ENCODE data around the gene BCAP31. TPM values are rescaled to one million over a fixed set of nuclear protein-coding genes. Genes with fewer than 3 reads are reported as not detected.
A peak's percentile ranks its signal among the peaks of the same experiment; 100 is the strongest.

The BCAP31 gene
- total and polyA plus RNA-seq, 2 of the 13 experiments (the other 11 are each of a cell fraction or from before 2014, with no cell fraction given): 139 to 178 TPM

DNA sequence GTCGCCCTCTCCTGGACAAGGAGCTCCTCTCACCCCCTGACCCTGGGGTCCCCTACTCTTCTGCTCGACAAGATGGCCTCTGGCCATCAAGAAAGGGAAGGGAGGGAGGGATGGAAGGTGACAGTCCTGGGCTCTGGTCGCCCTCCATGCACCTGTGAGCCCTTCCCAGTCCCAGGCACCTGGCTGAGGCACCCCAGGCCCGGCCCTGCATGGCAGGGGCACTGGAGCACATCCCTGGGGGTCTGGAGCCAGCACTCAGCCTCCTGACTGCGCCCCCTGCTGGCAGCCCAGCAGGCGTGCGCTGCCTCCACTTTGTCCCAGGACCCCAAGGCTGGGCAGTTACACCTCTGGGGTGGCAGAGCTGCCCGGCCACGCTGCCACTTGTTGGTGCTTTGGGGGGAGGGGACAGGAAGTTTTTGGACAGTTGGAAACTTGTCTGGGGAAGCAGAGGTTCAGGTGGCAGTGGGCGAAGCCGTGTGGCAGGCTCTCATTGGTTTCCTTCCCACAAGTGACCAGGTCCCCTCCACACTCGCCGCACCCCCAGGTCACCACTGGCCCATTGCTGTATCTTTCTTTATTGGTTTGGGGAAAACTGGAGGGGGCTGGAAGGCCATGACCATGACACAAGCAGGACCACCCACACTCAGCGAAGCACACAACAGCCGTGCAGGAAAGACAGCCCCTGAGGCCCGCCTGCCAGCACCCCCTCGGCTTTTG, 54.9 kb downstream of the BCAP31 start:
- DNase-seq (ENCODE audit: low spot score) (no peak), ATAC-seq (peak; percentile 66), FAIRE-seq (peak; percentile 50)
- Histone ChIP-seq H3K9ac (ENCODE audit: insufficient read depth, low read depth, low read length) (no peak overlapping the region), H4K20me1 (ENCODE audit: insufficient read depth, low read length) (no peaks in the 10 kb centered on the region), H3K36me3 (replicated peaks in 1 of 2; ENCODE audit: control insufficient read depth in 1 of 2, insufficient read depth in 2 of 2, low read length in 2 of 2) (no peaks in the 10 kb centered on the region), H3K27ac (ENCODE audit: extremely low read length, insufficient read depth, low read length) (no peak overlapping the region), H3K9me3 (ENCODE audit: low read length) (no peaks in the 10 kb centered on the region), H3K27me3 (ENCODE audit: control insufficient read depth in 1 of 2, insufficient read depth in 2 of 2, low read length in 2 of 2) (peaks cover 0 to 13% of the 10 kb centered on the region in 2 experiments; a peak in 2 of 5 replicates), H2AFZ (ENCODE audit: low read length) (no peak overlapping the region), H3K4me1 (ENCODE audit: insufficient read depth, low read length) (peaks cover 50% of the 10 kb centered on the region), H3K4me3 (replicated peaks in 1 of 3; ENCODE audit: insufficient read depth in 1 of 3, low read depth in 2 of 3, low read length in 3 of 3) (no peak overlapping the region), H3K4me2 (ENCODE audit: low read depth, low read length) (no peak overlapping the region), H3K79me2 (ENCODE audit: insufficient read depth, low read length) (no peaks in the 10 kb centered on the region)
- BruUV-seq (replicated peaks): no TSS peak
- intact Hi-C loops (cut with micrococcal nuclease; ENCODE audit: unreplicated experiment): loop anchor here (2.0 kb wide), 1 partner anchor 115 kb away; no protein-coding TSS in a partner anchor
- in situ Hi-C loops (cut with HindIII; ENCODE audit: extremely low pct_ligation_motif_present, low pct_unique_long_range_greater_than_20kb): loop anchor here (5.0 to 25.0 kb wide), 2 partner anchors 112 to 707 kb away; no protein-coding TSS in a partner anchor
- ChIA-PET CTCF (ENCODE audit: low intra/inter-chr PET ratio, low total read pairs) (interaction anchor here (1.3 to 3.1 kb wide), 6 partner anchors 39 to 130 kb away, joined by 3 to 35 read pairs (median 11); no protein-coding TSS in a partner anchor), POLR2A (interaction anchor here (1.3 kb wide), 1 partner anchor 46 kb away, joined by 3 read pairs; no protein-coding TSS in a partner anchor)
- WGBS (ENCODE audit: low lambda C conversion rate): 90% methylated on average over 2 of the region's 17 CpGs
- TF ChIP-seq SATB2 (CRISPR knock-in tag; IDR thresholded peaks at IDR 0.05): no peak
- TF ChIP-seq HES4 (CRISPR knock-in tag; IDR thresholded peaks at IDR 0.05; ENCODE audit: borderline replicate concordance): no peak
- no peak for TF ChIP-seq SALL1 (CRISPR knock-in tag; IDR thresholded peaks at IDR 0.05)
- TF ChIP-seq ZNF879 (CRISPR knock-in tag; IDR thresholded peaks at IDR 0.05): no peak
- no peak for TF ChIP-seq ZNF83 (CRISPR knock-in tag; IDR thresholded peaks at IDR 0.05; ENCODE audit: borderline replicate concordance)
- no peak for TF ChIP-seq YY1 (IDR thresholded peaks at IDR 0.05; ENCODE audit: insufficient read depth, insufficient replicate concordance, low read depth, low read length)
- TF ChIP-seq HNRNPL (IDR thresholded peaks at IDR 0.05; ENCODE audit: low read depth, low read length): peak; percentile 65; the same call in 1 of the 2 replicates
- no peak for TF ChIP-seq CEBPG (CRISPR knock-in tag; IDR thresholded peaks at IDR 0.05)
- TF ChIP-seq MXI1 (IDR thresholded peaks at IDR 0.05; ENCODE audit: borderline replicate concordance, low read depth, low read length): no peak
- TF ChIP-seq, protein P1, sequence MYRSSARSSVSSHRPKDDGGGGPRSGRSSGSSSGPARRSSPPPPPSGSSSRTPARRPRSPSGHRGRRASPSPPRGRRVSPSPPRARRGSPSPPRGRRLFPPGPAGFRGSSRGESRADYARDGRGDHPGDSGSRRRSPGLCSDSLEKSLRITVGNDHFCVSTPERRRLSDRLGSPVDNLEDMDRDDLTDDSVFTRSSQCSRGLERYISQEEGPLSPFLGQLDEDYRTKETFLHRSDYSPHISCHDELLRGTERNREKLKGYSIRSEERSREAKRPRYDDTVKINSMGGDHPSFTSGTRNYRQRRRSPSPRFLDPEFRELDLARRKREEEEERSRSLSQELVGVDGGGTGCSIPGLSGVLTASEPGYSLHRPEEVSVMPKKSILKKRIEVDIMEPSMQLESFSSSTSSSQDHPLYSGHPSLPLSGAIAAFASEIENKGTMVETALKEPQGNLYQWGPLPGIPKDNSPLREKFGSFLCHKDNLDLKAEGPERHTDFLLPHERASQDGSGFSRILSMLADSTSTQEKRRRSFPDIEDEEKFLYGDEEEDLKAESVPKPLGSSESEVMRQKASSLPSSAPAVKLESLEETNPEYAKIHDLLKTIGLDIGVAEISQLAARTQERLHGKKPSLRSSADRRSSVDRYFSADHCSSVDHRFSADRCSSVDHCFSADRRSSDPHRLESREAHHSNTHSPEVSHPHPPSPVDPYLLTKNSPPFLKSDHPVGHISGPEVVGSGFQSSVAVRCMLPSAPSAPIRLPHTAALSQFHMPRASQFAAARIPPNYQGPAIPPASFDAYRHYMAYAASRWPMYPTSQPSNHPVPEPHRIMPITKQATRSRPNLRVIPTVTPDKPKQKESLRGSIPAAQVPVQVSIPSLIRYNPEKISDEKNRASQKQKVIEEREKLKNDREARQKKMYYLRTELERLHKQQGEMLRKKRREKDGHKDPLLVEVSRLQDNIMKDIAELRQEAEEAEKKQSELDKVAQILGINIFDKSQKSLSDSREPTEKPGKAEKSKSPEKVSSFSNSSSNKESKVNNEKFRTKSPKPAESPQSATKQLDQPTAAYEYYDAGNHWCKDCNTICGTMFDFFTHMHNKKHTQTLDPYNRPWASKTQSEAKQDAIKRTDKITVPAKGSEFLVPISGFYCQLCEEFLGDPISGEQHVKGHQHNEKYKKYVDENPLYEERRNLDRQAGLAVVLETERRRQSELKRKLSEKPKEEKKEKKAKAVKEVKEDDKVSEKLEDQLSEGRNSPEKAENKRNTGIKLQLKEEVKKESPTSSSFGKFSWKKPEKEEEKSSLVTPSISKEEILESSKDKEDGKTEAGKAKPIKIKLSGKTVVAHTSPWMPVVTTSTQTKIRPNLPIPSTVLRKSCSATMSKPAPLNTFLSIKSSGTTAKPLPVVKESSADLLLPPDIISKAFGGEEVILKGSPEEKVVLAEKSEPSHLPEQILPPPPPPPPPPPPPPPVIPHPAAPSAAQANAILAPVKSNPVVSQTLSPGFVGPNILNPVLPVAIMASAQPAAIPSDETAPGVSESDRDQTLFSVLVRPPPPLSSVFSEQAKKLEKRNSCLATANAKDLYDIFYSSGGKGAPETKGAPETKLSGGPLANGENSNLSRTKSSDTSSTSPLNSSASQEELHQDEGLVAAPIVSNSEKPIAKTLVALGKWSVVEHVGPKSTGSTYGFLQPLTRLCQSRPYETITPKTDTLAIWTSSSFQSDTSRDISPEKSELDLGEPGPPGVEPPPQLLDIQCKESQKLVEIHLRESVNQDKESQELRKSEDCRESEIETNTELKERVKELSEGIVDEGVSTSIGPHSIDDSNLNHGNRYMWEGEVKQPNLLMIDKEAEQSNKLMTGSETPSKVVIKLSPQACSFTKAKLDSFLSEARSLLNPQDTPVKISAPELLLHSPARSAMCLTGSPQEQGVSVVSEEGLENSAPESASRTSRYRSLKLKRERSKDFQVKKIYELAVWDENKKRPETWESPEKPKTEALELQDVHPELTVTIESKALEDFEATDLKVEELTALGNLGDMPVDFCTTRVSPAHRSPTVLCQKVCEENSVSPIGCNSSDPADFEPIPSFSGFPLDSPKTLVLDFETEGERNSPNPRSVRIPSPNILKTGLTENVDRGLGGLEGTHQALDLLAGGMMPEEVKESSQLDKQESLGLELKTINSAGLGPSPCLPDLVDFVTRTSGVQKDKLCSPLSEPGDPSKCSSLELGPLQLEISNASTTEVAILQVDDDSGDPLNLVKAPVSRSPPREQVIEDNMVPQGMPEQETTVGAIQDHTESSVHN (CRISPR knock-in tag; IDR thresholded peaks at IDR 0.05): no peak
- no peak for TF ChIP-seq CHCHD3 (CRISPR knock-in tag; IDR thresholded peaks at IDR 0.05)
- TF ChIP-seq ZNF713 (CRISPR knock-in tag; IDR thresholded peaks at IDR 0.05): no peak
- TF ChIP-seq ZNF264 (CRISPR knock-in tag; IDR thresholded peaks at IDR 0.05): no peak
- no peak for TF ChIP-seq ARNT (IDR thresholded peaks at IDR 0.05)
- no peak for TF ChIP-seq HDAC2 (CRISPR knock-in tag; IDR thresholded peaks at IDR 0.05)
- no peak for TF ChIP-seq RORA (CRISPR knock-in tag; IDR thresholded peaks at IDR 0.05)
- TF ChIP-seq NFATC3 (CRISPR knock-in tag; IDR thresholded peaks at IDR 0.05): no peak
- no peak for TF ChIP-seq SIN3B (IDR thresholded peaks at IDR 0.05; ENCODE audit: low read length)
- no peak for TF ChIP-seq TBX2 (CRISPR knock-in tag; IDR thresholded peaks at IDR 0.05; ENCODE audit: borderline replicate concordance)

All from HepG2 (cell line).